ENCODE measurements around the gene CTNND1. TPM values are rescaled to one million over a fixed set of nuclear protein-coding genes. Genes with fewer than 3 reads are reported as not detected.

CTNND1 gene
- total and polyA plus RNA-seq, 2 experiments from 2014 or later: 65.0 to 130 TPM

- TF ChIP-seq EZH2 (IDR thresholded peaks at IDR 0.05; ENCODE audit: borderline replicate concordance): no peak
- no peak for TF ChIP-seq EZH2phosphoT487 (IDR thresholded peaks at IDR 0.05; ENCODE audit: low read depth, severe bottlenecking, unreplicated experiment)
- no peak for TF ChIP-seq CTCF (IDR thresholded peaks at IDR 0.05; ENCODE audit: poor library complexity)
- H3K9me2 ChIP-seq (replicated peaks; ENCODE audit: insufficient read depth): no peaks in the 10 kb centered on the region
- peaks cover 8% of the 10 kb centered on the region for H3K36me3 ChIP-seq (replicated peaks; ENCODE audit: insufficient read depth, low read depth)
- no peak for DNase-seq (ENCODE audit: low spot score)
- H3K4me2 ChIP-seq: no peak overlapping the region
- H3K4me1 ChIP-seq (ENCODE audit: insufficient read depth): peaks cover 21% of the 10 kb centered on the region
- H3K4me3 ChIP-seq: no peak overlapping the region
- H3K27ac ChIP-seq: no peak overlapping the region
- H3K79me2 ChIP-seq: peaks cover 72% of the 10 kb centered on the region
- peaks cover 10% of the 10 kb centered on the region for H4K20me1 ChIP-seq (ENCODE audit: insufficient read depth, poor library complexity, severe bottlenecking)
- H2AFZ ChIP-seq: no peak overlapping the region
- no peaks in the 10 kb centered on the region for H3K27me3 ChIP-seq
- 92% methylated on average over 3 of the region's 3 CpGs for WGBS (ENCODE audit: low lambda C conversion rate, missing lambda C conversion rate)
- H3K9me3 ChIP-seq (ENCODE audit: low read depth): no peaks in the 10 kb centered on the region
Observed at GRCh38 chr11:57802411-57802810, 40.8 kb downstream of the CTNND1 start.

- no peaks in the 10 kb centered on the region for H3K9me2 ChIP-seq (replicated peaks; ENCODE audit: insufficient read depth)
- peaks cover 68% of the 10 kb centered on the region for H3K79me2 ChIP-seq
- H3K27ac ChIP-seq: no peak overlapping the region
- no peak for DNase-seq (ENCODE audit: low spot score)
- peaks cover 10% of the 10 kb centered on the region for H4K20me1 ChIP-seq (ENCODE audit: insufficient read depth, poor library complexity, severe bottlenecking)
- TF ChIP-seq EZH2 (IDR thresholded peaks at IDR 0.05; ENCODE audit: borderline replicate concordance) (no peak), CTCF (IDR thresholded peaks at IDR 0.05; ENCODE audit: poor library complexity) (no peak), EZH2phosphoT487 (IDR thresholded peaks at IDR 0.05; ENCODE audit: low read depth, severe bottlenecking, unreplicated experiment) (no peak)
- H3K4me3 ChIP-seq: no peak overlapping the region
- WGBS (ENCODE audit: low lambda C conversion rate, missing lambda C conversion rate): 95% methylated on average over 3 of the region's 3 CpGs
- H2AFZ ChIP-seq: no peak overlapping the region
- H3K4me1 ChIP-seq (ENCODE audit: insufficient read depth): peaks cover 10% of the 10 kb centered on the region
- H3K36me3 ChIP-seq (replicated peaks; ENCODE audit: insufficient read depth, low read depth): peaks cover 17% of the 10 kb centered on the region
- no peaks in the 10 kb centered on the region for H3K27me3 ChIP-seq
- no peak overlapping the region for H3K4me2 ChIP-seq
- no peaks in the 10 kb centered on the region for H3K9me3 ChIP-seq (ENCODE audit: low read depth)
Observed at GRCh38 chr11:57804466-57804865, 42.9 kb downstream of the CTNND1 start.

GRCh38 chr11:57805780-57806179, 44.2 kb downstream of the CTNND1 start:
- peaks cover 10% of the 10 kb centered on the region for H4K20me1 ChIP-seq (ENCODE audit: insufficient read depth, poor library complexity, severe bottlenecking)
- H3K9me3 ChIP-seq (ENCODE audit: low read depth): no peaks in the 10 kb centered on the region
- no peak overlapping the region for H3K4me2 ChIP-seq
- no peak overlapping the region for H3K4me3 ChIP-seq
- no peaks in the 10 kb centered on the region for H3K9me2 ChIP-seq (replicated peaks; ENCODE audit: insufficient read depth)
- no peaks in the 10 kb centered on the region for H3K4me1 ChIP-seq (ENCODE audit: insufficient read depth)
- peaks cover 63% of the 10 kb centered on the region for H3K79me2 ChIP-seq
- no peak overlapping the region for H3K27ac ChIP-seq
- H3K27me3 ChIP-seq: no peaks in the 10 kb centered on the region
- H3K36me3 ChIP-seq (replicated peaks; ENCODE audit: insufficient read depth, low read depth): peaks cover 19% of the 10 kb centered on the region
- TF ChIP-seq EZH2 (IDR thresholded peaks at IDR 0.05; ENCODE audit: borderline replicate concordance) (no peak), CTCF (IDR thresholded peaks at IDR 0.05; ENCODE audit: poor library complexity) (no peak), EZH2phosphoT487 (IDR thresholded peaks at IDR 0.05; ENCODE audit: low read depth, severe bottlenecking, unreplicated experiment) (no peak)
- WGBS (ENCODE audit: low lambda C conversion rate, missing lambda C conversion rate): 93% methylated on average over 3 of the region's 3 CpGs
- no peak overlapping the region for H2AFZ ChIP-seq
- DNase-seq (ENCODE audit: low spot score): no peak

- DNase-seq (ENCODE audit: low spot score): no peak
- Histone ChIP-seq H4K20me1 (ENCODE audit: insufficient read depth, poor library complexity, severe bottlenecking) (no peaks in the 10 kb centered on the region), H3K27ac (no peak overlapping the region), H2AFZ (no peak overlapping the region), H3K4me1 (ENCODE audit: insufficient read depth) (no peaks in the 10 kb centered on the region), H3K27me3 (no peaks in the 10 kb centered on the region), H3K36me3 (replicated peaks; ENCODE audit: insufficient read depth, low read depth) (peaks cover 23% of the 10 kb centered on the region), H3K9me2 (replicated peaks; ENCODE audit: insufficient read depth) (no peaks in the 10 kb centered on the region), H3K4me3 (no peak overlapping the region), H3K79me2 (peaks cover 7% of the 10 kb centered on the region), H3K4me2 (no peak overlapping the region), H3K9me3 (ENCODE audit: low read depth) (no peaks in the 10 kb centered on the region)
- TF ChIP-seq CTCF (IDR thresholded peaks at IDR 0.05; ENCODE audit: poor library complexity): no peak
- TF ChIP-seq EZH2phosphoT487 (IDR thresholded peaks at IDR 0.05; ENCODE audit: low read depth, severe bottlenecking, unreplicated experiment): no peak
- no peak for TF ChIP-seq EZH2 (IDR thresholded peaks at IDR 0.05; ENCODE audit: borderline replicate concordance)
- whole genome bisulfite sequencing (ENCODE audit: low lambda C conversion rate, missing lambda C conversion rate): 96% methylated on average over 6 of the region's 6 CpGs
Observed at GRCh38 chr11:57812634-57813033, 51.0 kb downstream of the CTNND1 start.

Measured in hepatocyte (in vitro differentiated cells).